Neuronal stem cell (in vitro differentiated cells): ENCODE data around the gene PHGDH.

Source experiments
- DNase-seq: peaks from one replicate; pipeline ENCODE4 v3.0.0-alpha.2; 2013; ENCODE audit warnings: low spot score
- H2AFZ ChIP-seq: one replicate; pipeline ENCODE4 v1.6.1; 2013; ENCODE audit warnings: mild to moderate bottlenecking, low read length, inconsistent platforms
- H2AK5ac ChIP-seq: 2 replicates; pipeline ENCODE4 v1.6.1; 2013; ENCODE audit warnings: low read depth, mild to moderate bottlenecking, inconsistent platforms, low read length, moderate library complexity, mixed read lengths
- H2BK120ac ChIP-seq: 2 replicates; pipeline ENCODE4 v1.6.1; 2013; ENCODE audit warnings: low read depth, mild to moderate bottlenecking, inconsistent platforms, low read length, moderate library complexity, mixed read lengths
- H2BK12ac ChIP-seq: one replicate; pipeline ENCODE4 v1.6.1; 2013; ENCODE audit warnings: low read length, inconsistent platforms
- H2BK15ac ChIP-seq: 2 replicates; pipeline ENCODE4 v1.6.1; 2013; ENCODE audit warnings: mild to moderate bottlenecking, low read length, inconsistent platforms, mixed read lengths
- H2BK5ac ChIP-seq: one replicate; pipeline ENCODE4 v1.6.1; 2013; ENCODE audit warnings: inconsistent platforms, mild to moderate bottlenecking, low read length, moderate library complexity
- H3K14ac ChIP-seq: one replicate; pipeline ENCODE4 v1.6.1; 2013; ENCODE audit warnings: low read length, inconsistent platforms
- H3K18ac ChIP-seq: 2 replicates; pipeline ENCODE4 v1.6.1; 2013; ENCODE audit warnings: low read length, inconsistent platforms
- H3K23ac ChIP-seq: 2 replicates; pipeline ENCODE4 v1.6.1; 2013; ENCODE audit warnings: low read depth, mild to moderate bottlenecking, mixed read lengths, low read length, inconsistent platforms; ENCODE audit not compliant: poor library complexity
- H3K27ac ChIP-seq: replicated peaks from 3 replicates; pipeline ENCODE4 v1.5.1; 2013; ENCODE audit warnings: low read length, inconsistent platforms
- H3K27me3 ChIP-seq, 3 experiments: 2 replicates each; pipeline ENCODE4 v1.6.1; 2013; ENCODE audit warnings: low read length in 3 of 3, mild to moderate bottlenecking in 2 of 3, inconsistent platforms in 1 of 3, low read depth in 1 of 3, mixed read lengths in 1 of 3, moderate library complexity in 1 of 3; ENCODE audit not compliant: control insufficient read depth in 3 of 3, insufficient read depth in 3 of 3
- H3K36me3 ChIP-seq, 2 donors: replicated peaks in 1 of 2; 2 replicates each; pipeline ENCODE4 v1.6.1; 2013; ENCODE audit warnings: low read length in 2 of 2; ENCODE audit not compliant: control insufficient read depth in 2 of 2, insufficient read depth in 2 of 2
- H3K4ac ChIP-seq: 2 replicates; pipeline ENCODE4 v1.6.1; 2013; ENCODE audit warnings: inconsistent platforms, mild to moderate bottlenecking, low read length, moderate library complexity
- H3K4me1 ChIP-seq, 2 donors: 1 replicate in 1 of 2; 2 replicates in 1 of 2; pipeline ENCODE4 v1.6.1; 2013; ENCODE audit warnings: low read length in 2 of 2, low read depth in 1 of 2; ENCODE audit not compliant: control insufficient read depth in 2 of 2, insufficient read depth in 1 of 2
- H3K4me2 ChIP-seq: one replicate; pipeline ENCODE4 v1.6.1; 2013; ENCODE audit warnings: mild to moderate bottlenecking, low read length, inconsistent platforms; ENCODE audit not compliant: insufficient read depth, poor library complexity, severe bottlenecking
- H3K4me3 ChIP-seq, 2 donors: 2 replicates each; pipeline ENCODE4 v1.5.1; 2013; ENCODE audit warnings: low read length in 2 of 2, mild to moderate bottlenecking in 2 of 2, inconsistent platforms in 1 of 2, moderate library complexity in 1 of 2
- H3K79me1 ChIP-seq: one replicate; pipeline ENCODE4 v1.6.1; 2013; ENCODE audit warnings: low read depth, mild to moderate bottlenecking, inconsistent platforms, low read length, moderate library complexity
- H3K9ac ChIP-seq: one replicate; pipeline ENCODE4 v1.6.1; 2013; ENCODE audit warnings: mild to moderate bottlenecking, low read depth, low read length, inconsistent platforms; ENCODE audit not compliant: poor library complexity
- H3K9me3 ChIP-seq, 2 donors: replicated peaks in 1 of 2; 2 replicates each; pipeline versions ENCODE3 to v1.6.1; 2013; ENCODE audit warnings: low read length in 2 of 2, mild to moderate bottlenecking in 2 of 2, inconsistent platforms in 1 of 2, low read depth in 1 of 2, mixed read lengths in 1 of 2, moderate library complexity in 1 of 2; ENCODE audit not compliant: control insufficient read depth in 2 of 2, insufficient read depth in 1 of 2
- H4K8ac ChIP-seq: one replicate; pipeline ENCODE4 v1.6.1; 2013; ENCODE audit warnings: low read depth, mild to moderate bottlenecking, inconsistent platforms, low read length, moderate library complexity
- H4K91ac ChIP-seq: one replicate; pipeline ENCODE4 v1.6.1; 2013; ENCODE audit warnings: low read length, low read depth, mild to moderate bottlenecking, inconsistent platforms; ENCODE audit not compliant: poor library complexity
- WGBS, 2 donors: extraction: QIAGEN DNeasy Blood & Tissue Kit; methylation state at CpG; one replicate each; pipeline ENCODE4 v1.1.7; 2013; ENCODE audit warnings: missing lambda C conversion rate in 2 of 2, mixed read lengths in 1 of 2; ENCODE audit not compliant: insufficient read length in 2 of 2, insufficient replicate concordance in 1 of 2; ENCODE audit errors: extremely low coverage in 2 of 2; 5-methylcytosine and 5-hydroxymethylcytosine counted together

PHGDH gene

DNA sequence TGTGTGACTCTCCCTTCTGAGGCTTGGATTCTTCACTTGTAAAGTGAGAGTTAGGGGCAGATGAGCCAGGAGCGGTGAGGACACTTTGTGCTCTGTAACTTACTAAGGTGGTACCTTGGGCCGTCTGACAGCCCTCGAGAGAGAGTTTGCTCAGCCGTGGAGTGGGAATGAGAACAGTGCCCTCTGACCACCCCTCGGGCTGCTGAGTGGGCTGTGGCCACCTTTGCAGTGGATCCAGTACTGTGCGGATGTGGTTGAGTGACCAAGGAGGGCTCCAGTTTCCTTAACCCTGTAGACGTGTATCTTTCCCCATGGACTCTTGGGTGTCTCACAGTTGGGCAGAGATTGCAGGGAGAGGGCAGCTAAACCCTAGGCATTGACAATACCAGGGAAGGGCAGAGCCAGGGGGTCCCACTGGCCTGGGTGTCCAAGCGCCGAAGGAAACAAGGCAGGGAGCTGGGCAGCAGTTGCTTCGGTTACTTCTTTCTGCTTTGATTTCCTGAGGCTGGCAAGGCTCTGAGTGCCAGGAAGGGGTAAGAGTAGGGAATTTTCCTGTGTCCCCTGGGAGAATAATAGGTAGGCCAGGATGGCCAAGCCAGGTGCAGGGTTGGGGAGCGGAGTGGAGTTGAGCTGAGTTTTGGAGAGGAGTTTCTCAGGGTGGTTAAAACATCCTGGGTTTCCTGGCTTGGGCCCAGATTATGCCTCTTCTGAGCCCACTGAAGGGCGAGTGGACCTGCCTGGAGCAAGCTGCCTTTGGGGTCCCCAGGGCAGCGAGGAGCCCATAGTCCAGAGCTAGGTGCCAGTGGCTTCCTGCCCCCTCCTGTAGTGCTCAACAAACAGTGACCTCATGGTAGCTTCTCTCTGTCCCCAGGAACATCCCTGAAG, 29.4 kb downstream of the PHGDH start:
- no peak overlapping the region for H2BK5ac ChIP-seq
- H3K4me3 ChIP-seq: no peak overlapping the region
- no peak for DNase-seq
- no peak overlapping the region for H2AFZ ChIP-seq
- peaks cover 0 to under 1% of the 10 kb centered on the region in 2 donors for H3K9me3 ChIP-seq
- no peak overlapping the region for H3K4me2 ChIP-seq
- no peak overlapping the region for H3K9ac ChIP-seq
- H4K8ac ChIP-seq: no peak overlapping the region
- no peak overlapping the region for H2BK12ac ChIP-seq
- no peak overlapping the region for H4K91ac ChIP-seq
- H3K18ac ChIP-seq: no peak overlapping the region
- no peak overlapping the region for H3K4ac ChIP-seq
- no peak overlapping the region for H3K23ac ChIP-seq
- no CpG with 5 or more reads among the region's 13 CpGs for WGBS, 2 donors
- peaks cover 74 to 84% of the 10 kb centered on the region in 2 donors for H3K36me3 ChIP-seq
- H2BK15ac ChIP-seq: no peak overlapping the region
- no peak overlapping the region for H3K27ac ChIP-seq
- no peak overlapping the region for H3K14ac ChIP-seq
- H3K4me1 ChIP-seq: peaks cover 0 to 15% of the 10 kb centered on the region in 2 donors
- H2BK120ac ChIP-seq: no peak overlapping the region
- no peak overlapping the region for H2AK5ac ChIP-seq
- H3K79me1 ChIP-seq: no peaks in the 10 kb centered on the region
- no peaks in the 10 kb centered on the region for H3K27me3 ChIP-seq

GRCh38 chr1:119742202-119742601, 30.5 kb downstream of the PHGDH start:
- Histone ChIP-seq H3K27ac (no peak overlapping the region), H3K79me1 (no peaks in the 10 kb centered on the region), H3K4ac (no peak overlapping the region), H3K36me3 (peaks cover 63 to 74% of the 10 kb centered on the region in 2 donors), H3K27me3 (no peaks in the 10 kb centered on the region), H2BK15ac (no peak overlapping the region), H3K23ac (no peak overlapping the region), H2BK12ac (no peak overlapping the region), H3K4me3 (no peak overlapping the region), H4K91ac (no peak overlapping the region), H4K8ac (no peak overlapping the region), H3K9ac (no peak overlapping the region), H3K4me2 (no peak overlapping the region), H3K14ac (no peak overlapping the region), H2AFZ (no peak overlapping the region), H2BK5ac (no peak overlapping the region), H2BK120ac (no peak overlapping the region), H3K18ac (no peak overlapping the region), H3K9me3 (no peaks in the 10 kb centered on the region), H2AK5ac (no peak overlapping the region), H3K4me1 (peaks cover 0 to 18% of the 10 kb centered on the region in 2 donors)
- no peak for DNase-seq
- WGBS, 2 donors: no CpG with 5 or more reads among the region's 7 CpGs

DNA sequence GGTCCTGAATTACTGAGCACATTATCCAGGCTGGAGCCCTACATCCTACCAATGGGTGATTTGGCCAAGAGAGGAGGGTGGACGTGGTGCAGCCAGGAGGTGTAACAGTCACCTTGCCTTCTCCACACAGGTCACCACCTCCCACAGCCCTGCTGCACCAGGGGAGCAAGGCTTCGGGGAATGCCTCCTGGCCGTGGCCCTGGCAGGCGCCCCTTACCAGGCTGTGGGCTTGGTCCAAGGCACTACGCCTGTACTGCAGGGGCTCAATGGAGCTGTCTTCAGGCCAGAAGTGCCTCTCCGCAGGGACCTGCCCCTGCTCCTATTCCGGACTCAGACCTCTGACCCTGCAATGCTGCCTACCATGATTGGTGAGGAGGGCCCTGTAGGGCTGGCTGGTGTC, 30.9 kb downstream of the PHGDH start:
- no peaks in the 10 kb centered on the region for H3K27me3 ChIP-seq
- no peak overlapping the region for H2AFZ ChIP-seq
- no peak overlapping the region for H2BK120ac ChIP-seq
- WGBS, 2 donors: no CpG with 5 or more reads among the region's 7 CpGs
- H2BK15ac ChIP-seq: no peak overlapping the region
- H3K9ac ChIP-seq: no peak overlapping the region
- no peak overlapping the region for H3K18ac ChIP-seq
- no peak overlapping the region for H2AK5ac ChIP-seq
- H3K36me3 ChIP-seq: peaks cover 59 to 69% of the 10 kb centered on the region in 2 donors
- peaks cover 0 to 18% of the 10 kb centered on the region in 2 donors for H3K4me1 ChIP-seq
- no peak overlapping the region for H4K91ac ChIP-seq
- no peak overlapping the region for H3K27ac ChIP-seq
- H3K23ac ChIP-seq: no peak overlapping the region
- no peak overlapping the region for H2BK12ac ChIP-seq
- no peak overlapping the region for H4K8ac ChIP-seq
- no peak overlapping the region for H3K4me2 ChIP-seq
- H3K4me3 ChIP-seq: no peak overlapping the region
- no peak overlapping the region for H3K14ac ChIP-seq
- no peaks in the 10 kb centered on the region for H3K9me3 ChIP-seq
- H3K79me1 ChIP-seq: no peaks in the 10 kb centered on the region
- no peak for DNase-seq
- H3K4ac ChIP-seq: no peak overlapping the region
- no peak overlapping the region for H2BK5ac ChIP-seq

- no peak overlapping the region for H2AK5ac ChIP-seq
- peak overlapping the region; percentile 6 for H3K27ac ChIP-seq
- no peaks in the 10 kb centered on the region for H3K27me3 ChIP-seq
- no CpG with 5 or more reads among the region's 3 CpGs for WGBS, 2 donors
- no peak overlapping the region for H2BK5ac ChIP-seq
- H3K4me3 ChIP-seq: no peak overlapping the region
- no peak overlapping the region for H3K4ac ChIP-seq
- H2AFZ ChIP-seq: no peak overlapping the region
- H3K79me1 ChIP-seq: no peaks in the 10 kb centered on the region
- H3K9me3 ChIP-seq: no peaks in the 10 kb centered on the region
- H2BK15ac ChIP-seq: no peak overlapping the region
- H3K4me1 ChIP-seq: peaks cover 0 to 19% of the 10 kb centered on the region in 2 donors
- H2BK12ac ChIP-seq: no peak overlapping the region
- DNase-seq: no peak
- no peak overlapping the region for H3K18ac ChIP-seq
- no peak overlapping the region for H3K9ac ChIP-seq
- no peak overlapping the region for H4K91ac ChIP-seq
- H3K14ac ChIP-seq: no peak overlapping the region
- H4K8ac ChIP-seq: no peak overlapping the region
- H3K4me2 ChIP-seq: no peak overlapping the region
- H3K36me3 ChIP-seq: peaks cover 54 to 63% of the 10 kb centered on the region in 2 donors
- H3K23ac ChIP-seq: no peak overlapping the region
- H2BK120ac ChIP-seq: no peak overlapping the region
Observed at GRCh38 chr1:119743308-119743707, 31.6 kb downstream of the PHGDH start.
